ENCODE measurements around the gene FICD. TPM values are rescaled to one million over a fixed set of nuclear protein-coding genes. Genes with fewer than 3 reads are reported as not detected.

Gene FICD
- total and polyA plus RNA-seq, 2 of the 13 experiments (the other 11 are each of a cell fraction or from before 2014, with no cell fraction given) = 0.99 to 3.0 TPM

GRCh38 chr12:108563136-108563803 lies 48.2 kb downstream of the FICD start (continued):
- TF ChIP-seq HMGXB3 (CRISPR knock-in tag; IDR thresholded peaks at IDR 0.05; ENCODE audit: borderline replicate concordance) = no peak
- no peak for TF ChIP-seq CEBPZ (IDR thresholded peaks at IDR 0.05; ENCODE audit: low read length)
- TF ChIP-seq ZMAT5 (CRISPR knock-in tag; IDR thresholded peaks at IDR 0.05; ENCODE audit: borderline replicate concordance, low read depth) = no peak
- TF ChIP-seq ATF7 (IDR thresholded peaks at IDR 0.05) = no peak
- TF ChIP-seq ATF7 (CRISPR knock-in tag; IDR thresholded peaks at IDR 0.05) = no peak
- no peak for TF ChIP-seq ATRX (CRISPR knock-in tag; IDR thresholded peaks at IDR 0.05; ENCODE audit: borderline replicate concordance)
- TF ChIP-seq FLYWCH1 (CRISPR knock-in tag; IDR thresholded peaks at IDR 0.05) = no peak
- TF ChIP-seq ZNF605 (CRISPR knock-in tag; IDR thresholded peaks at IDR 0.05) = no peak
- no peak; the same call in 1 of the 2 replicates for TF ChIP-seq KDM2A (CRISPR knock-in tag; IDR thresholded peaks at IDR 0.05; ENCODE audit: borderline replicate concordance, low read depth)
- no peak for TF ChIP-seq ZNF816 (CRISPR knock-in tag; IDR thresholded peaks at IDR 0.05; ENCODE audit: borderline replicate concordance)
- no peak for TF ChIP-seq RXRA (CRISPR knock-in tag; IDR thresholded peaks at IDR 0.05)
- no peak for TF ChIP-seq MAFG (CRISPR knock-in tag; IDR thresholded peaks at IDR 0.05)
- TF ChIP-seq SMC3 (IDR thresholded peaks at IDR 0.05; ENCODE audit: low read length) = peak; percentile 94
- no peak for TF ChIP-seq ZNF280D (CRISPR knock-in tag; IDR thresholded peaks at IDR 0.05)
- TF ChIP-seq SP5 (CRISPR knock-in tag; IDR thresholded peaks at IDR 0.05; ENCODE audit: borderline replicate concordance, low read depth) = no peak

Measured in HepG2 (cell line).